IPS-18a (cell line): ENCODE results near the gene FBXW8.

ENCODE experiments used
- H3K27ac ChIP-seq: one replicate; pipeline ENCODE4 v1.5.1; 2013; ENCODE audit warnings: low read length
- H3K27me3 ChIP-seq: one replicate; pipeline ENCODE4 v1.6.1; 2013; ENCODE audit warnings: mild to moderate bottlenecking, low read length; ENCODE audit not compliant: control insufficient read depth, insufficient read depth
- H3K36me3 ChIP-seq: one replicate; pipeline ENCODE4 v1.6.1; 2013; ENCODE audit warnings: low read depth, low read length; ENCODE audit not compliant: control insufficient read depth
- H3K4me1 ChIP-seq: one replicate; pipeline ENCODE4 v1.6.1; 2013; ENCODE audit warnings: low read depth, low read length; ENCODE audit not compliant: control insufficient read depth
- H3K4me3 ChIP-seq: one replicate; pipeline ENCODE4 v1.5.1; 2013; ENCODE audit warnings: low read length
- H3K9ac ChIP-seq: one replicate; pipeline ENCODE4 v1.6.1; 2013; ENCODE audit warnings: mild to moderate bottlenecking, low read length, moderate library complexity
- H3K9me3 ChIP-seq: one replicate; pipeline ENCODE4 v1.6.1; 2013; ENCODE audit warnings: low read depth, low read length; ENCODE audit not compliant: control insufficient read depth

The FBXW8 gene

DNA sequence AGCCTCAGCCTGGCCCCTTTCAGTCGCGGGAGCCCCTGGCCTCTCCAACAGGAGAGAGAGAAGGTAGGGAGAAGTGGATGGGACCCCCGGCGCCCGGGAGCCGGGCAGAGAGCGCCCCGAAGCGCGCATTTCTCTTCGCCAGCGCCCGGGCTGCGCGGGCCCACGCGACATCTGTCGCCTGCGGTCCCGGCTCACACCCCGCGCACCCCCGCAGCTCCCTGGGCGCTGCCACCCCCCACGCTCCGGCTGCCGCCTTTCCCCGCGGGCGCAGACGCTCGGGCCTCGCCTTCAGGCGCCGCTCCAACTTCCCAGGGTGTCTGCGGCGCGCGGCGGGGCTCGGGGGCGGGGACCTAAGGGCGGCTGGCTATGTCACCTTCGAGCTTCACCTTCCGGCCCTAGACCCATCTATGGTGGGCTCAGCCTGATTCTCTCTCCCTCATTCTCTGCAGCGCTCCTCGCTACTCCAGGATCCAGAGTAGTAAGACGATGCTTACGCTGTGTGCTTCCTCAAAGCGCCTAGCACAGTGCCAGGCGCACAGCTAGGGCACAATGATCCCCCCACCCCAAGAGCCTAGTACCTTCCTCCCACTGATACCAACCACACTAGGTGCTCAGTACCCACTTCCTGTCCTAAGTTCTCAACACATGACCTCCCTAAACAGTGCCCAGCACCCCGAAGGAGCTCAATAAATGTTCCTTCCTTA lies 31.1 kb upstream of the FBXW8 start:
- Histone ChIP-seq H3K9ac (no peak overlapping the region), H3K4me1 (peaks cover 29% of the 10 kb centered on the region), H3K36me3 (no peaks in the 10 kb centered on the region), H3K27ac (no peak overlapping the region), H3K9me3 (no peaks in the 10 kb centered on the region), H3K27me3 (peaks cover 93% of the 10 kb centered on the region), H3K4me3 (peak overlapping the region; percentile 75)

DNA sequence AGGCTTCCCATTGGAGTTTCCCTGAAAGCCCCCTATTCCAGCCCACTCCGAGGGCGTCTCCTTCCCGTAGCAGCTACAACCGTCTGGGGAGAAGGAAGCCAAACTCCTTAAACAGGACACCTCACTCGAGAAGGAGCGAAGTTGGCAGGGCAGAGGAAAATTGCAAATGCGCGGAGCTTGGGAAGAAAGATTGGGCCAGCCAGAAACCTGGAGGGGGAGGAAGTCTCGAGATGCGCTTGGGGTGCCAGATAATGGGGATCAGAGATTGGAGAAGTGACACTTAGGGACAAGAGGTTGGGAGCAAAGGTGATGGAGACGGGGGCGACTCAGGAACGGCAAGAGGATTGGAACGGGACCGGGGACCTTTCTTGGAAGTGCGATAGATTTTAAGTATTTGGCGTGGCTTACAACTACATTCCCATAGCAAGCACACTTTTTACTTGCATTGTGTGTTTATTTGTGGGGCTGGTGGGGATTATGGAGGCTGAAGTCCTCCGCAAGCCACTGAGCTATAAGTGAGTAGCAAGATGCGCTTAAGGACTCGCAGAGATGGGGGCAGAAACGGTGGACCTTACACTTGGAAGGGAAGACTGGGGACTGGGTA lies 30.4 kb upstream of the FBXW8 start:
- H3K27ac ChIP-seq: no peak overlapping the region

DNA sequence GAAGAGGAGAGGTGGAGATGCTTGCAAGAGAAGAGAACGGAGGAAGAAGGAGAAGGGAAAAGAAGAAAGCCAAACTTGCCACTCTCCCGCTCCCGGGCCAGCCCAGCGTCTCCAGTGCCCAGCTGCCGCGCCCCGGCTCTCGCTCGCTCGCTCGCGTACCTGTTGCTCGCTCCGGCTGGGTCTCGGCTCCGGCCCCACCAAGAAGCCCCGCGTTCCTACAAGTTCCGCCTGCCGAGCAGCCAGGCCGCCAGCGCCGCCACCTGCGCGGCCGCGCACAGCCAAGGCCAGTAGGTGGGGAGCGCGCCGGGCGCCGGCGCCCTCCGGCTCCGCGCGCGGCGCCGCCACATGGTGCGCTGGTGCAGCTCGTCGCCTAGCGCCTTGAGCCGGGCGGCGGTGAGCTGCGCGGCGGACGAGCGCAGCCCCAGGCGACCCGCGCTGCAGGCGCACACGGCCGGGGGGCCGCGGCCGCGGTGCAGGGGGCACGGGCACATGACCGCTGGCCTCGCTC lies 29.9 kb upstream of the FBXW8 start:
- Histone ChIP-seq H3K4me3 (peak overlapping the region; percentile 75), H3K36me3 (no peaks in the 10 kb centered on the region), H3K9me3 (no peaks in the 10 kb centered on the region), H3K9ac (peak overlapping the region; percentile 40), H3K27me3 (peaks cover 82% of the 10 kb centered on the region), H3K27ac (no peak overlapping the region), H3K4me1 (peaks cover 26% of the 10 kb centered on the region)

More for the DNA sequence above, 30.4 kb upstream of the FBXW8 start:
- Histone ChIP-seq H3K9ac (peak overlapping the region; percentile 40), H3K36me3 (no peaks in the 10 kb centered on the region), H3K4me1 (peaks cover 29% of the 10 kb centered on the region), H3K9me3 (no peaks in the 10 kb centered on the region), H3K27me3 (peaks cover 88% of the 10 kb centered on the region), H3K4me3 (peak overlapping the region; percentile 75)

DNA sequence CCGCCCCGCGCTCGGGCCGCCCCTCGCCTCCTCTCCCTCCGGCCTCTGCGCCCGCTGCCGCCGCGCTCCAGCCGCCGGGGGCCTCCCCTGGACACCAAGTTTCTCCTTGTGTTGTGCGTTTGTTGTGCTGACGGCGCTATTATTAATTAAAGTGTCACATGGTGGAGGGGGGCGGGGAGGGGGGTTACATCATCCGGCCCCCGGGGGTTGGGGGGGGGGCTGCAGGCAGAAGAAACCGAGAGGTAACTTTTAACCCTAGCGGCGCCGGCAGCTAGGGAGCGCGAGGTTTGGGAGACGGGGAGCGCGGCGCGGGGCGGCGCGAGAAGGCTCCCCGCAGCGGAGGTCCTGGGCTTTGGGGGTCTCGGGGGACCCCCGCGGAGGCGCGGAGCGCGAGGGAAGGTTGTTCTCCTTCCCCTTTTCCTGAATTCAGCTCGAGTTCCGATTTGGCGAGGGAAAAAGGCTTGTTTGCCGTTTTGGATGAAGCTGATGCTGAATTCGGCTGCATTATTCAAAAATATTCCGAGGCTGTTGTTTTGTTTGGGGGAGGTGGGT lies 29.3 kb upstream of the FBXW8 start, which contains the start of gene HRK:
TSS of gene HRK (minus strand) at position 117 of the 552 bp plus-strand sequence. CDS start 134 bp downstream, outside the sequence.
- peak within 1 kb of the TSS; percentile 43 for H3K9ac ChIP-seq
- no peak within 1 kb of the TSS for H3K27ac ChIP-seq
- H3K36me3 ChIP-seq: no peaks in the 10 kb centered on the region
- peaks cover 77% of the 10 kb centered on the region for H3K27me3 ChIP-seq
- peak within 1 kb of the TSS; percentile 75 for H3K4me3 ChIP-seq
- H3K4me1 ChIP-seq: peaks cover 23% of the 10 kb centered on the region
- H3K9me3 ChIP-seq: no peaks in the 10 kb centered on the region

DNA sequence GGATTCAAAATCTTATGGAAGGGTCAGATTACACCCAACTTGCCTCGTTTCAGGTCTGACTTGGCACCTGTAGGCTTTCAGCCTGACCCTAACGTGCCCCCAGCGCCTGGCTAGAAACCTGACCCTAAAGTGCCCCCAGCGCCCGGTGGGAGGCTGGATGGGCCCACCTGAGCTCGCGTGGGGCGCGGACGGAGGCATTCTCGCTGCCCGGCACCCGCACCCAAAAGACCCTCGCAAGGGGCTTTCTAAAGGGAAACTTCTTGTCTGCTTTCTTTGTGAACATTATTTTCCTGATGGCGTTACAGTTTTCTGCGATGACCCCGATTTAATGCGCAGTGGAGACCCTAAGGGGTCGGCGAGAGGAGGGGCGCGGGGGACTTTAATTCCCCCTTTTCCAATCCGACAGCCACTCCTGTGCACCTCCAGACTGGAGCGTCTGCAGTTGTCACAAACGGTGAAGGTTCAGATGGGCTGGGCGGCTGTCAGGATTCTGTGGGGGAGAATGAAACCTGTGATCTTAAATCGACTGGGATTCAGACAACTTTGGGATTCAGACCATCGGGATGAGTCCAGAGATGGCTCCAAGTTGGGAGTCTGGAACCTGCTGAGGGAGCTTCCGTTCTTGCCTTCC lies 28.8 kb upstream of the FBXW8 start:
- Histone ChIP-seq H3K9ac (peak overlapping the region; percentile 43), H3K4me3 (peak overlapping the region; percentile 66), H3K27me3 (peaks cover 72% of the 10 kb centered on the region), H3K36me3 (no peaks in the 10 kb centered on the region), H3K4me1 (peaks cover 19% of the 10 kb centered on the region), H3K27ac (no peak overlapping the region), H3K9me3 (no peaks in the 10 kb centered on the region)

DNA sequence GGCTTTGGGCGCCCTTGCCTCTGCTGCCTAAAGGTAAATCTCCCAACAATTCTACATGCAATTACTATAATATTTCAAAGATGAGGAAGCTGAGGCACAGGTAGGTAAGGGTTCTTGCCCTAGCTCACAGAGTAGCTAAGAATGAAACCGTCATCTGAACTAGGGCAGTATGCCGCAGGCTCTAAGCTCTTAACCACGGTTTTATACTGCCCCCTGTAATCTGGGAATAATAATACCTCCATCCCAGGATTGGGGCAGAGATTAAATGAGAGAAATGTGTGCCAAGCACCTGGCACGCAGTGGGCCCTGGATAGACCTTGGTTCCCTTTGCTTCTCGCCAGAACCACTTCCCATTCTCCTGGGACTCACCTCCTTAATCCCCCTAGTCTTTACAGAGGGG lies 28.0 kb upstream of the FBXW8 start:
- H3K4me1 ChIP-seq: peaks cover 19% of the 10 kb centered on the region
- no peak overlapping the region for H3K4me3 ChIP-seq
- H3K27me3 ChIP-seq: peaks cover 65% of the 10 kb centered on the region
- no peaks in the 10 kb centered on the region for H3K36me3 ChIP-seq
- no peak overlapping the region for H3K9ac ChIP-seq
- no peak overlapping the region for H3K27ac ChIP-seq
- H3K9me3 ChIP-seq: no peaks in the 10 kb centered on the region

DNA sequence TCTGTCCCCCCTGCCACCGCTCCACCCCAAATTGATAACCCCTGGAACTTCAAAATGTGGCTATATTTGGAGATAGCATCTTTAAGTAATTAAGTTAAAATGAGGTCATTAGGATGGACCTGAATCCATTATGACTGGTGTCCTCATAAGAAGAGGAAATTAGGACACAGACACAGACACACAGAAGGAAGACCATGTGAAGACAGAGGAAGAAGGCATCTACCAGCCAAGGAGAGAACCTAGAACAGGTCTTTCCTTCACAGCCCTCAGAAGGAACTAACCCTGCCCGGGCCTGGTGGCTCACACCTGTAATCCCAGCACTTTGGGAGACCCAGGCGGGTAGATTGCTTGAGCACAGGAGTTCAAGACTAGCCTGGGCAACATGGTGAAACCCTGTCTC lies 25.9 kb upstream of the FBXW8 start:
- Histone ChIP-seq H3K27me3 (peaks cover 44% of the 10 kb centered on the region), H3K36me3 (no peaks in the 10 kb centered on the region), H3K27ac (no peak overlapping the region), H3K4me1 (peaks cover 13% of the 10 kb centered on the region), H3K4me3 (no peak overlapping the region), H3K9me3 (no peaks in the 10 kb centered on the region), H3K9ac (no peak overlapping the region)

DNA sequence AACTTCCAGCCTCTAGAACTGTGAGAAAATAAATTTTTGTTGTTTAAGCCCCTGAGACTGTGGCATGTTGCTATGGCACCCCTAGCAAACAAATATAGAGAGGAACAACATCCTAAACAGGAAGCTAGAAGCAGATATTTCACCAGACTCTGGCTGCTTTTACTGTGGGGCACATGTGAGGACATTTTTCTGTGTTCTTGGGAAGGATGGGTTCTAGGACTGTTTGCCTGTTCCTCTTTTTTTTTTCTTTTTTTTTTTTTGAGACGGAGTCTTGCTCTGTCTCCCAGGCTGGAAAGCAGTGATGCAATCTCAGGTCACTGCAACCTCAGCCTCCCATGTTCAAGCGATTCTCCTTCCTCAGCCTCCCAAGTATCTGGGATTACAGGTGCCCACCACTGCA lies 25.3 kb upstream of the FBXW8 start:
- H3K9ac ChIP-seq: no peak overlapping the region
- H3K4me1 ChIP-seq: peaks cover 7% of the 10 kb centered on the region
- peaks cover 37% of the 10 kb centered on the region for H3K27me3 ChIP-seq
- no peaks in the 10 kb centered on the region for H3K36me3 ChIP-seq
- no peak overlapping the region for H3K27ac ChIP-seq
- no peak overlapping the region for H3K4me3 ChIP-seq
- no peaks in the 10 kb centered on the region for H3K9me3 ChIP-seq

DNA sequence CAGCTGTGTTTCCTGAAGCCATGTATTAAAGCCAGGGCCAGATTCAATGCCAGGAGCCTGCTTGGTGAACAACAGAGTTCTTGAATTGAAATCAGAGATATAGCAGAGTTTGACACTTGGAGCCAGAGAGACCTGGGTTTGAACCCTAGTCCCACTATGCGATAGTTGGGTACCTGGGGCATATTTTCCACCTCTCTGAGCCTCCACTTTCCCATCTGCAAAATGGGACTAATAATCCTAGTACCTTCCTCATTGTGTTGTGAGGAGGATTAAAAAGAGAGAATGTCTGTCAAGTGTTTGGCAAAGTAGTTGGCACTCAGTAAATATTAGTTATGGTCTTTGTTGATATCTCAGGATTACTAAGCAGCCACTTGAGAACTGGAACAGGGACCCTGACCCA lies 23.5 kb upstream of the FBXW8 start:
- no peaks in the 10 kb centered on the region for H3K36me3 ChIP-seq
- peaks cover 25% of the 10 kb centered on the region for H3K27me3 ChIP-seq
- no peak overlapping the region for H3K27ac ChIP-seq
- H3K9me3 ChIP-seq: no peaks in the 10 kb centered on the region
- H3K4me3 ChIP-seq: no peak overlapping the region
- H3K4me1 ChIP-seq: peaks cover 4% of the 10 kb centered on the region
- H3K9ac ChIP-seq: no peak overlapping the region

DNA sequence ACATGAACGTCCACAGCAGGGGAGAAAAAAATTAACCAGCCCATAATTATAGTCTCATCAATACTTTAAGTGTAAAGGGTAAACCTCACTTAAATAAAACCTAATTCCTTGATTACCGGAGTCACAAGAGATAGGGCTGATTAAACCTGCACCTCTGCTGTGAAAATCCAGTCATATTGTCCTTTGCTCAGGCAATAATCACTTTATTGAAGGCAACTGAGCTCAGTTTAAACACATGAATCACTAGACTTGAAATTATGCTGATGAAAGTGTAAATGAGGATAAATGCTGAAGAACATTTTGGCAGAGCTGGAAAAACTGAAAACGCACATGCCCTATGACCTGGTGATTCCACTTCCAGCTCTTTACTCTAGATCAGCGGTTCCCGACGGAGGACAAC lies 22.9 kb upstream of the FBXW8 start:
- H3K4me1 ChIP-seq: peaks cover 4% of the 10 kb centered on the region
- H3K4me3 ChIP-seq: no peak overlapping the region
- H3K9ac ChIP-seq: no peak overlapping the region
- peaks cover 18% of the 10 kb centered on the region for H3K27me3 ChIP-seq
- no peaks in the 10 kb centered on the region for H3K36me3 ChIP-seq
- no peaks in the 10 kb centered on the region for H3K9me3 ChIP-seq
- no peak overlapping the region for H3K27ac ChIP-seq

DNA sequence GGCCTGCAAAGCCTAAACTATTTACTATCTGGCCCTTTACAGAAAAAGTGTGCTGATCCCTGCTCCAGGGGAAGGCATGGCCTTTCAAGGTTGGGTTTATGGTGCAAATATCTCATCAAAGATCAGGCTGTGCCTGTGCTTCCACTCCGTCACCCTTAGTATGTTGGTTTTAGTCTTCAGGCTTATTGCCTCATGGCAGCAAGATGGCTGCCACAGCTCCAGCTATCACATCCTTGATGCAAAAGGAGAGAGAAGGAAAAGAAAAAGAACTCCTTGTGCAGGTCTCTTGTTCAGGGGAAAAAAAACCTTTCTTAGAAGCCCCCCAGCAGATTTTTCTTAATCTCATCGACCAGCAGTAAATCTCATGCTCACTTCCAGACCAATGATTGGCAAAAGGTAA lies 20.4 kb upstream of the FBXW8 start:
- H3K4me1 ChIP-seq: peaks cover 4% of the 10 kb centered on the region
- no peaks in the 10 kb centered on the region for H3K36me3 ChIP-seq
- no peak overlapping the region for H3K4me3 ChIP-seq
- H3K27ac ChIP-seq: no peak overlapping the region
- no peaks in the 10 kb centered on the region for H3K27me3 ChIP-seq
- H3K9me3 ChIP-seq: no peaks in the 10 kb centered on the region
- no peak overlapping the region for H3K9ac ChIP-seq
